CD4-positive, alpha-beta T cell treated with Interleukin-15 for 4 hours (primary cell): ENCODE results near the gene RHOXF2.

ENCODE experiments used
- DNase-seq: peaks from one replicate; pipeline ENCODE4 v3.0.0-alpha.2; 2020; ENCODE audit warnings: low spot score

Gene RHOXF2

GRCh38 chrX:120200851-120201250, 42.4 kb downstream of the RHOXF2 start:
- no peak for DNase-seq

GRCh38 chrX:120205816-120206753, 47.7 kb downstream of the RHOXF2 start:
- DNase-seq, result no peak

- DNase-seq, result no peak
Observed at GRCh38 chrX:120207009-120207605, 48.7 kb downstream of the RHOXF2 start.

- DNase-seq, result peak; percentile 50
Observed at GRCh38 chrX:120213438-120214265, 55.2 kb downstream of the RHOXF2 start.
